ENCODE measurements around the gene TBX21.
"Not testable (repeated sequence)": the region's sequence is repeated elsewhere in the genome, so short reads cannot be mapped to it uniquely, and the experiment has no call there.

DNA sequence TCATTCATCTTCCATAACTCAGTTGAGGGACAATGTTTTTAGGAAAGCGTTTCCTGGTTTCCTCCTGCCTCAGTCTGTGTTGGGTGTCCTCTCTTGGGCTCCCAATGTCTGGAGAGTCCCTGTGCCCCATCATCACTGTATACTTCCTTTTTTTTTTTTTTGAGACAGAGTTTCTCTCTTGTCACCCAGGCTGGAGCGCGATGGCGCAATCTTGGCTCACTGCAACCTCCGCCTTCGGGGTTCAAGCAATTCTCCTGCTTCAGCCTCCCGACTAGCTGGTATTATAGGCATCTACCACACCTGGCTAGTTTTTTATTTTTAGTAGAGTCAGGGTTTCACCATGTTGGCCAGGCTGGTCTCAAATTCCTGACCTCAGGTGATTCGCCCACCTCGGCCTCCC lies 40.6 kb downstream of the TBX21 start:
- TF ChIP-seq RAD21 (IDR thresholded peaks at IDR 0.05; ENCODE audit: low read length); MAZ (IDR thresholded peaks at IDR 0.05; ENCODE audit: borderline replicate concordance, low read depth, low read length); RCOR1 (IDR thresholded peaks at IDR 0.05; ENCODE audit: insufficient replicate concordance, low read length); POLR2A (IDR thresholded peaks at IDR 0.05; ENCODE audit: low read depth, low read length); SMC3 (IDR thresholded peaks at IDR 0.05; ENCODE audit: low read depth, low read length); CEBPB (IDR thresholded peaks at IDR 0.05; ENCODE audit: low read depth, low read length): not testable (repeated sequence)
- TF ChIP-seq, protein P1, sequence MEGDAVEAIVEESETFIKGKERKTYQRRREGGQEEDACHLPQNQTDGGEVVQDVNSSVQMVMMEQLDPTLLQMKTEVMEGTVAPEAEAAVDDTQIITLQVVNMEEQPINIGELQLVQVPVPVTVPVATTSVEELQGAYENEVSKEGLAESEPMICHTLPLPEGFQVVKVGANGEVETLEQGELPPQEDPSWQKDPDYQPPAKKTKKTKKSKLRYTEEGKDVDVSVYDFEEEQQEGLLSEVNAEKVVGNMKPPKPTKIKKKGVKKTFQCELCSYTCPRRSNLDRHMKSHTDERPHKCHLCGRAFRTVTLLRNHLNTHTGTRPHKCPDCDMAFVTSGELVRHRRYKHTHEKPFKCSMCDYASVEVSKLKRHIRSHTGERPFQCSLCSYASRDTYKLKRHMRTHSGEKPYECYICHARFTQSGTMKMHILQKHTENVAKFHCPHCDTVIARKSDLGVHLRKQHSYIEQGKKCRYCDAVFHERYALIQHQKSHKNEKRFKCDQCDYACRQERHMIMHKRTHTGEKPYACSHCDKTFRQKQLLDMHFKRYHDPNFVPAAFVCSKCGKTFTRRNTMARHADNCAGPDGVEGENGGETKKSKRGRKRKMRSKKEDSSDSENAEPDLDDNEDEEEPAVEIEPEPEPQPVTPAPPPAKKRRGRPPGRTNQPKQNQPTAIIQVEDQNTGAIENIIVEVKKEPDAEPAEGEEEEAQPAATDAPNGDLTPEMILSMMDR (conservative IDR thresholded peaks at IDR 0.05; ENCODE audit: low read depth, low read length): not testable (repeated sequence)
- TF ChIP-seq, protein P2, sequence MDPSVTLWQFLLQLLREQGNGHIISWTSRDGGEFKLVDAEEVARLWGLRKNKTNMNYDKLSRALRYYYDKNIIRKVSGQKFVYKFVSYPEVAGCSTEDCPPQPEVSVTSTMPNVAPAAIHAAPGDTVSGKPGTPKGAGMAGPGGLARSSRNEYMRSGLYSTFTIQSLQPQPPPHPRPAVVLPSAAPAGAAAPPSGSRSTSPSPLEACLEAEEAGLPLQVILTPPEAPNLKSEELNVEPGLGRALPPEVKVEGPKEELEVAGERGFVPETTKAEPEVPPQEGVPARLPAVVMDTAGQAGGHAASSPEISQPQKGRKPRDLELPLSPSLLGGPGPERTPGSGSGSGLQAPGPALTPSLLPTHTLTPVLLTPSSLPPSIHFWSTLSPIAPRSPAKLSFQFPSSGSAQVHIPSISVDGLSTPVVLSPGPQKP (IDR thresholded peaks at IDR 0.05; ENCODE audit: borderline replicate concordance, low read depth, low read length): not testable (repeated sequence)

All from IMR-90 (cell line).